ENCODE data around the gene CD96.

DNA sequence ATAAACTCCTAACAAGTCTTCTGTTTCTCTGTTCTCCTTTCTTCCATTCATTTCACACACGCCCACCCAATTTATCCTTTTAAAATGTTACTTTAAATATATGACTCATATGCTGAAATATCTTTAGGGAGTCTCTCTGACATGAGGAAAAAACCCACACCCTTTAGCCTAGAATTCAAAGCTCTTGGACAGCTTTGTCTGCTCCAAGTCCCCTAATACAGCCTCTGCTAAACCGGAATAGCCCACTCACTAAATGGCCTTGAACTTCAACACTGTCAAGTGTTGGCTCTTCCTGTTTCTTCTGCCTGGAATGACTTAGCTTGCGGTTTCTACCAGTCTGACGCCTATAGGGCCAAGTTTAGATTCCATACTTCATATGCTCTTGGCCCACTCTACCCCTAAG is 3.3 kb upstream of the CD96 start:
- TF ChIP-seq CTCF (IDR thresholded peaks at IDR 0.05 in 8 of 11, conservative IDR thresholded peaks at IDR 0.05 in 3 of 11) (no peak), POLR2AphosphoS5 (IDR thresholded peaks at IDR 0.05) (peak in 1 of 3 donors; percentile 43), POLR2A (IDR thresholded peaks at IDR 0.05) (no peak)

Measured in spleen (tissue), 7 donors.